CD14-positive monocyte (primary cell): ENCODE measurements around the gene EXOC4. TPM values are rescaled to one million over a fixed set of nuclear protein-coding genes. Genes with fewer than 3 reads are reported as not detected.

ENCODE experiments used
- DNase-seq, 3 donors: peaks; one replicate each; pipeline ENCODE4 v3.0.0-alpha.2; 2011 to 2022
- H2AFZ ChIP-seq: 2 replicates; pipeline ENCODE4 v1.6.0; 2012; ENCODE audit warnings: mild to moderate bottlenecking, low read depth, low read length, inconsistent platforms; ENCODE audit not compliant: insufficient read depth, poor library complexity, severe bottlenecking
- H3K27ac ChIP-seq, 2 donors: 1 replicate in 1 of 2; 2 replicates in 1 of 2; pipeline ENCODE4 v1.5.1; 2012 to 2013; ENCODE audit warnings: low read length in 2 of 2, control low read depth in 1 of 2, inconsistent platforms in 1 of 2, low read depth in 1 of 2, mild to moderate bottlenecking in 1 of 2
- H3K27me3 ChIP-seq, 2 donors: one replicate each; pipeline versions ENCODE4 v1.6.0 to v1.6.1; 2011 to 2013; ENCODE audit warnings: low read length in 2 of 2; ENCODE audit not compliant: control insufficient read depth in 2 of 2, insufficient read depth in 2 of 2
- H3K36me3 ChIP-seq, 2 donors: replicated peaks in 1 of 2; 1 replicate in 1 of 2; 2 replicates in 1 of 2; pipeline versions ENCODE4 v1.5.1 to v1.6.1; 2012 to 2013; ENCODE audit warnings: low read length in 2 of 2, control low read depth in 1 of 2, inconsistent platforms in 1 of 2, mild to moderate bottlenecking in 1 of 2; ENCODE audit not compliant: insufficient read depth in 2 of 2, control insufficient read depth in 1 of 2
- H3K4me1 ChIP-seq, 2 donors: 1 replicate in 1 of 2; 2 replicates in 1 of 2; pipeline versions ENCODE4 v1.5.1 to v1.6.1; 2012 to 2013; ENCODE audit warnings: low read length in 2 of 2, control low read depth in 1 of 2, inconsistent platforms in 1 of 2, mild to moderate bottlenecking in 1 of 2, moderate library complexity in 1 of 2; ENCODE audit not compliant: insufficient read depth in 2 of 2, control insufficient read depth in 1 of 2
- H3K4me2 ChIP-seq: replicated peaks from 2 replicates; pipeline ENCODE3; 2012; ENCODE audit warnings: low read length, moderate library complexity, mild to moderate bottlenecking; ENCODE audit not compliant: poor library complexity, severe bottlenecking; ENCODE audit errors: extremely low read depth
- H3K4me3 ChIP-seq, 3 experiments: fragments of 200-600 bp in 1 of 3; sonication (generic) in 1 of 3; replicated peaks in 1 of 3; 1 replicate in 2 of 3; 2 replicates in 1 of 3; pipeline ENCODE4 v1.5.1; 2011 to 2013; ENCODE audit warnings: low read length in 3 of 3, mild to moderate bottlenecking in 3 of 3, control low read depth in 2 of 3, low read depth in 2 of 3, inconsistent platforms in 1 of 3, moderate library complexity in 1 of 3
- H3K79me2 ChIP-seq: 2 replicates; pipeline ENCODE4 v1.6.0; 2012; ENCODE audit warnings: mild to moderate bottlenecking, control low read depth, inconsistent platforms, low read length, moderate library complexity; ENCODE audit not compliant: insufficient read depth
- H3K9ac ChIP-seq: 2 replicates; pipeline ENCODE4 v1.6.0; 2017; ENCODE audit warnings: low read length, mild to moderate bottlenecking; ENCODE audit not compliant: insufficient read depth, poor library complexity, severe bottlenecking
- H3K9me3 ChIP-seq, 2 donors: replicated peaks in 1 of 2; 1 replicate in 1 of 2; 2 replicates in 1 of 2; pipeline versions ENCODE4 v1.5.1 to v1.6.1; 2012 to 2013; ENCODE audit warnings: low read length in 2 of 2, control low read depth in 1 of 2; ENCODE audit not compliant: control insufficient read depth in 1 of 2, insufficient read depth in 1 of 2
- H4K20me1 ChIP-seq: 2 replicates; pipeline ENCODE4 v1.6.0; 2012; ENCODE audit warnings: mild to moderate bottlenecking, low read length, control low read depth, moderate library complexity; ENCODE audit not compliant: insufficient read depth
- H3K27ac Mint-ChIP-seq, 7 donors: one replicate each; pipeline ENCODE4 v1.8.0; 2020; ENCODE audit warnings: mild to moderate bottlenecking in 7 of 7, mixed read lengths in 7 of 7, moderate library complexity in 6 of 7, inconsistent platforms in 2 of 7
- H3K27me3 Mint-ChIP-seq, 3 donors: one replicate each; pipeline ENCODE4 v1.8.0; 2021 to 2022; ENCODE audit warnings: low read depth in 3 of 3, mild to moderate bottlenecking in 3 of 3, mixed read lengths in 3 of 3, moderate library complexity in 3 of 3, inconsistent platforms in 1 of 3
- H3K36me3 Mint-ChIP-seq, 2 donors: one replicate each; pipeline ENCODE4 v1.8.0; 2020; ENCODE audit warnings: mixed read lengths in 2 of 2, inconsistent platforms in 1 of 2, mild to moderate bottlenecking in 1 of 2
- H3K4me1 Mint-ChIP-seq: one replicate; pipeline ENCODE4 v1.8.0; 2020; ENCODE audit warnings: mild to moderate bottlenecking, mixed read lengths
- H3K4me3 Mint-ChIP-seq, 2 donors: one replicate each; pipeline ENCODE4 v1.8.0; 2020; ENCODE audit warnings: mild to moderate bottlenecking in 2 of 2, mixed read lengths in 2 of 2, moderate library complexity in 1 of 2
- H3K9me3 Mint-ChIP-seq, 7 donors: one replicate each; pipeline ENCODE4 v1.8.0; 2020 to 2022; ENCODE audit warnings: mixed read lengths in 7 of 7, mild to moderate bottlenecking in 6 of 7, moderate library complexity in 6 of 7, inconsistent platforms in 2 of 7
- CTCF ChIP-seq: fragments of 200-600 bp; IDR thresholded peaks from one replicate; pipeline ENCODE4 v1.8.0; 2022; ENCODE audit warnings: antibody characterized with exemption, mild to moderate bottlenecking
- WGBS: methylation state at CpG from one replicate; pipeline ENCODE4 v1.1.5; 2013; ENCODE audit warnings: missing lambda C conversion rate; ENCODE audit not compliant: insufficient coverage; 5-methylcytosine and 5-hydroxymethylcytosine counted together
- intact Hi-C, 2 donors: fragments of 100-400 bp; cut with micrococcal nuclease; formaldehyde crosslinking; loops; one replicate each; pipeline versions ENCODE4 v1.15.0 to v1.15.1; 2023
- polyA plus RNA-seq, 3 donors: library from polyadenylated mRNA; depleted of rRNA in 1 of 3; unstranded in 2 of 3; stranded (reverse) in 1 of 3; fragments of 300-500 nt in 2 of 3; fragments of >200 nt in 1 of 3; fragmentation: Illumina TruSeq in 2 of 3; gene quantifications; 1 replicate in 2 of 3; 2 replicates in 1 of 3; pipeline ENCODE4 v1.2.3, GENCODE V29; 2012 to 2021

Gene EXOC4
- polyA plus RNA-seq, 3 donors, result 20.6 to 22.3 (median 22.3) TPM

DNA sequence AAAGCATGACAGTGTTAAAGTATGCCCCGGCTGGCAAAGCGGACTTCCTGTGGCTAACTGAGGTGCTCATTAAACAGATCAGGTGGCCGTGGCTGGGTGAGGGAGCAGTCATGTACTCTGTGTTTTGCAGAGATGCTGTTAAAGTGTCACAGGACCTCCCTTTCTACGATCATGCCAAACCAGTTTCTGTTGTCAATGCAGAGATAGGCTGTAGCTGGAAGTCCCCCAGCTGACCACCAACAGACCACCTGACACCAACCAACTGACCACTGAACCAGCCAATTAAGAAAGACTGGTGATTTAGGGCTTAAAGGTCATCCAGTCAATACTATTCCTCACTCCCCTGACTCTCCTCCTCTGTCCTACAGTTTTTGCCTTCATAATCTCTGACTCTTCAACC, 443.2 kb downstream of the EXOC4 start:
- no peak overlapping the region for H3K27ac Mint-ChIP-seq
- WGBS, result 97% methylated on average over 3 of the region's 4 CpGs

GRCh38 chr7:133697585-133697984, 444.7 kb downstream of the EXOC4 start:
- H3K27me3 Mint-ChIP-seq, result no peaks in the 10 kb centered on the region

More for the DNA sequence above, 443.2 kb downstream of the EXOC4 start:
- no peak overlapping the region for H3K27ac ChIP-seq
- H3K36me3 ChIP-seq, result no peaks in the 10 kb centered on the region
- no peak overlapping the region for H2AFZ ChIP-seq
- H3K9ac ChIP-seq, result no peak overlapping the region
- H3K4me3 Mint-ChIP-seq, result no peak overlapping the region
- no peaks in the 10 kb centered on the region for H3K79me2 ChIP-seq
- no peak overlapping the region for H3K4me3 ChIP-seq
- H3K9me3 Mint-ChIP-seq, result peaks cover 0 to 2% (median 0%) of the 10 kb centered on the region in 7 donors
- H3K27me3 ChIP-seq, result no peaks in the 10 kb centered on the region
- DNase-seq, result no peak
- H3K4me1 Mint-ChIP-seq, result peaks cover 11% of the 10 kb centered on the region
- intact Hi-C loops, result no loop called here
- no peak overlapping the region for H3K4me2 ChIP-seq
- no peak for TF ChIP-seq CTCF
- H3K36me3 Mint-ChIP-seq, result peaks cover 0 to 5% of the 10 kb centered on the region in 2 donors
- no peaks in the 10 kb centered on the region for H3K9me3 ChIP-seq
- no peaks in the 10 kb centered on the region for H4K20me1 ChIP-seq
- no peaks in the 10 kb centered on the region for H3K4me1 ChIP-seq
- no peaks in the 10 kb centered on the region for H3K27me3 Mint-ChIP-seq

More at GRCh38 chr7:133697585-133697984, 444.7 kb downstream of the EXOC4 start:
- intact Hi-C loops, result no loop called here
- no peak for TF ChIP-seq CTCF
- Histone ChIP-seq H3K4me3 (no peak overlapping the region), H3K9me3 (no peaks in the 10 kb centered on the region), H3K4me2 (no peak overlapping the region), H3K27me3 (no peaks in the 10 kb centered on the region), H2AFZ (no peak overlapping the region), H3K4me1 (no peaks in the 10 kb centered on the region), H3K9ac (no peak overlapping the region), H3K36me3 (no peaks in the 10 kb centered on the region), H3K27ac (no peak overlapping the region), H3K79me2 (no peaks in the 10 kb centered on the region), H4K20me1 (no peaks in the 10 kb centered on the region)
- Mint-ChIP-seq H3K4me3 (no peak overlapping the region), H3K27ac (no peak overlapping the region), H3K4me1 (peaks cover 11% of the 10 kb centered on the region), H3K36me3 (peaks cover 0 to 5% of the 10 kb centered on the region in 2 donors), H3K9me3 (peaks cover 0 to 2% (median 0%) of the 10 kb centered on the region in 7 donors)
- DNase-seq, result no peak
- WGBS, result 94% methylated on average over 4 of the region's 4 CpGs
